NCI-H128 (cell line): ENCODE data around the gene VGLL2.

Source experiments
- DNase-seq: peaks from one replicate; lab custom pipeline; 2025; ENCODE audit not compliant: unreplicated experiment; lab: John Stamatoyannopoulos, UW

VGLL2 gene

GRCh38 chr6:117311726-117312125, 46.4 kb downstream of the VGLL2 start:
- no peak for DNase-seq

- DNase-seq, result no peak
These were observed 51.9 kb downstream of the VGLL2 start for GRCh38 chr6:117317261-117317660.
